Adipocyte (in vitro differentiated cells): ENCODE results near the gene BMPR1A.
"Not testable (repeated sequence)": the region's sequence is repeated elsewhere in the genome, so short reads cannot be mapped to it uniquely, and the experiment has no call there.

ENCODE experiments used
- DNase-seq: peaks from one replicate; pipeline ENCODE4 v3.0.0-alpha.2; 2015; ENCODE audit warnings: low read depth
- H3K27me3 ChIP-seq: replicated peaks from 2 replicates; pipeline ENCODE4 v1.7.0; 2013; ENCODE audit warnings: mild to moderate bottlenecking, low read length, moderate library complexity; ENCODE audit not compliant: control insufficient read depth, insufficient read depth
- H3K36me3 ChIP-seq: 2 replicates; pipeline ENCODE4 v1.7.0; 2013; ENCODE audit warnings: low read length, mild to moderate bottlenecking, moderate library complexity; ENCODE audit not compliant: control insufficient read depth, insufficient read depth, severe bottlenecking
- H3K4me1 ChIP-seq: 2 replicates; pipeline ENCODE4 v1.7.0; 2013; ENCODE audit warnings: mild to moderate bottlenecking, low read length, moderate library complexity; ENCODE audit not compliant: control insufficient read depth, insufficient read depth
- H3K4me3 ChIP-seq: 2 replicates; pipeline ENCODE4 v1.7.0; 2013; ENCODE audit warnings: mild to moderate bottlenecking, low read length, moderate library complexity
- H3K9ac ChIP-seq: 2 replicates; pipeline ENCODE4 v1.7.0; 2013; ENCODE audit warnings: mild to moderate bottlenecking, low read length, moderate library complexity
- H3K9me3 ChIP-seq: 2 replicates; pipeline ENCODE4 v1.7.0; 2013; ENCODE audit warnings: mild to moderate bottlenecking, low read length, moderate library complexity; ENCODE audit not compliant: control insufficient read depth

Gene BMPR1A

GRCh38 chr10:86944471-86944870, 188.1 kb downstream of the BMPR1A start:
- Histone ChIP-seq H3K9ac (peak overlapping the region; percentile 53), H3K9me3 (no peaks in the 10 kb centered on the region), H3K27me3 (no peaks in the 10 kb centered on the region), H3K36me3 (no peaks in the 10 kb centered on the region), H3K4me1 (peaks cover 22% of the 10 kb centered on the region), H3K4me3 (peak overlapping the region; percentile 5)
- no peak for DNase-seq

GRCh38 chr10:86944907-86945306, 188.5 kb downstream of the BMPR1A start:
- H3K9me3 ChIP-seq, result no peaks in the 10 kb centered on the region
- H3K4me3 ChIP-seq, result peak overlapping the region; percentile 5
- no peak for DNase-seq
- peak overlapping the region; percentile 53 for H3K9ac ChIP-seq
- no peaks in the 10 kb centered on the region for H3K27me3 ChIP-seq
- H3K4me1 ChIP-seq, result peaks cover 22% of the 10 kb centered on the region
- no peaks in the 10 kb centered on the region for H3K36me3 ChIP-seq

- Histone ChIP-seq H3K9me3 (no peaks in the 10 kb centered on the region), H3K4me1 (peaks cover 22% of the 10 kb centered on the region), H3K27me3 (no peaks in the 10 kb centered on the region), H3K36me3 (no peaks in the 10 kb centered on the region), H3K9ac (peak overlapping the region; percentile 53), H3K4me3 (peak overlapping the region; percentile 5)
- DNase-seq, result no peak
These were observed 189.2 kb downstream of the BMPR1A start for GRCh38 chr10:86945361-86946212.

- no peak for DNase-seq
- H3K4me1 ChIP-seq, result peaks cover 22% of the 10 kb centered on the region
- no peak overlapping the region for H3K4me3 ChIP-seq
- H3K9ac ChIP-seq, result peak overlapping the region; percentile 53
- no peaks in the 10 kb centered on the region for H3K27me3 ChIP-seq
- H3K9me3 ChIP-seq, result no peaks in the 10 kb centered on the region
- H3K36me3 ChIP-seq, result no peaks in the 10 kb centered on the region
These were observed 190.1 kb downstream of the BMPR1A start for GRCh38 chr10:86946213-86947155.

- not testable (repeated sequence) for H3K4me3 ChIP-seq
These were observed 191.4 kb downstream of the BMPR1A start for GRCh38 chr10:86947806-86948205.

GRCh38 chr10:86950349-86950748, 193.9 kb downstream of the BMPR1A start:
- Histone ChIP-seq H3K36me3 (no peaks in the 10 kb centered on the region), H3K9me3 (peaks cover 4% of the 10 kb centered on the region), H3K4me3 (no peak overlapping the region), H3K27me3 (no peaks in the 10 kb centered on the region), H3K9ac (no peak overlapping the region), H3K4me1 (peaks cover 30% of the 10 kb centered on the region)
- no peak for DNase-seq

More at GRCh38 chr10:86947806-86948205, 191.4 kb downstream of the BMPR1A start:
- DNase-seq, H3K36me3 ChIP-seq, H3K27me3 ChIP-seq, H3K9ac ChIP-seq, H3K9me3 ChIP-seq: not testable (repeated sequence)
- peaks cover 22% of the 10 kb centered on the region for H3K4me1 ChIP-seq

- Histone ChIP-seq H3K36me3 (no peaks in the 10 kb centered on the region), H3K4me1 (peaks cover 27% of the 10 kb centered on the region), H3K9ac (no peak overlapping the region), H3K9me3 (peaks cover 4% of the 10 kb centered on the region), H3K4me3 (no peak overlapping the region), H3K27me3 (no peaks in the 10 kb centered on the region)
- no peak for DNase-seq
These were observed 194.9 kb downstream of the BMPR1A start for GRCh38 chr10:86951184-86951761.

GRCh38 chr10:86952106-86952505, 195.7 kb downstream of the BMPR1A start:
- H3K9me3 ChIP-seq, result peaks cover 4% of the 10 kb centered on the region
- DNase-seq, result no peak
- H3K9ac ChIP-seq, result no peak overlapping the region
- peaks cover 27% of the 10 kb centered on the region for H3K4me1 ChIP-seq
- H3K4me3 ChIP-seq, result no peak overlapping the region
- no peaks in the 10 kb centered on the region for H3K36me3 ChIP-seq
- H3K27me3 ChIP-seq, result no peaks in the 10 kb centered on the region

- not testable (repeated sequence) for DNase-seq, H3K27me3 ChIP-seq, H3K4me3 ChIP-seq, H3K9ac ChIP-seq, H3K36me3 ChIP-seq, H3K9me3 ChIP-seq
- H3K4me1 ChIP-seq, result peaks cover 28% of the 10 kb centered on the region
These were observed 196.3 kb downstream of the BMPR1A start for GRCh38 chr10:86952697-86953096.

GRCh38 chr10:86953747-86954680, 197.6 kb downstream of the BMPR1A start:
- H3K4me3 ChIP-seq, result peak overlapping the region; percentile 63
- peak; percentile 73 for DNase-seq
- no peaks in the 10 kb centered on the region for H3K27me3 ChIP-seq
- H3K9ac ChIP-seq, result peak overlapping the region; percentile 82
- H3K36me3 ChIP-seq, result no peaks in the 10 kb centered on the region
- H3K4me1 ChIP-seq, result peaks cover 40% of the 10 kb centered on the region
- peaks cover 4% of the 10 kb centered on the region for H3K9me3 ChIP-seq
